Measurements from ENCODE around the gene NRIP3. TPM values are rescaled to one million over a fixed set of nuclear protein-coding genes. Genes with fewer than 3 reads are reported as not detected.

Gene NRIP3
- total and polyA plus RNA-seq, 9 of the 15 experiments (the other 6 are each of a cell fraction or from before 2014, with no cell fraction given), result 4.4 to 18.7 (median 11.6) TPM

GRCh38 chr11:9003573-9004182, at the start of gene NRIP3 (continued):
- TF ChIP-seq FOXM1 (IDR thresholded peaks at IDR 0.05; ENCODE audit: low read depth) (no peak), FOXM1 (CRISPR knock-in tag; IDR thresholded peaks at IDR 0.05; ENCODE audit: low read depth) (0 out of 2 replicates have a peak, but pooled peaks have one; percentile 51), POLR2A (conservative IDR thresholded peaks at IDR 0.05) (peak; percentile 80), MAX (CRISPR knock-in tag; IDR thresholded peaks at IDR 0.05) (peak; percentile 65; the same call in 1 of the 2 replicates), EHMT2 (IDR thresholded peaks at IDR 0.05) (no peak), FOXA3 (CRISPR knock-in tag; conservative IDR thresholded peaks at IDR 0.05 in 1 of 2, IDR thresholded peaks at IDR 0.05 in 1 of 2) (peak in 1 of 2 experiments; percentile 71; a peak in 1 of 4 replicates), ZNF707 (CRISPR knock-in tag; conservative IDR thresholded peaks at IDR 0.05) (no peak), MNT (conservative IDR thresholded peaks at IDR 0.05) (no peak), RBM25 (IDR thresholded peaks at IDR 0.05; ENCODE audit: low read depth, low read length, severe bottlenecking) (peak; percentile 81), POLR3G (IDR thresholded peaks at IDR 0.05; ENCODE audit: extremely low read depth, insufficient read length, insufficient replicate concordance) (no peak), CEBPG (CRISPR knock-in tag; IDR thresholded peaks at IDR 0.05) (no peak), CEBPG (tag; conservative IDR thresholded peaks at IDR 0.05 in 1 of 2, IDR thresholded peaks at IDR 0.05 in 1 of 2) (no peak), TARDBP (IDR thresholded peaks at IDR 0.05) (0 out of 2 replicates have a peak, but pooled peaks have one; percentile 30), SAP30 (IDR thresholded peaks at IDR 0.05; ENCODE audit: borderline replicate concordance, insufficient read depth, low read depth, low read length, poor library complexity, severe bottlenecking) (no peak), SMC3 (conservative IDR thresholded peaks at IDR 0.05; ENCODE audit: insufficient read depth, low read depth, low read length) (no peak), FOXJ3 (CRISPR knock-in tag; IDR thresholded peaks at IDR 0.05) (no peak), RHOXF2B (CRISPR knock-in tag; conservative IDR thresholded peaks at IDR 0.05) (no peak), LCOR (CRISPR knock-in tag; IDR thresholded peaks at IDR 0.05) (0 out of 2 replicates have a peak, but pooled peaks have one; percentile 70), ZFX (CRISPR knock-in tag; IDR thresholded peaks at IDR 0.05) (peak; percentile 88)
- TF ChIP-seq, protein P1, sequence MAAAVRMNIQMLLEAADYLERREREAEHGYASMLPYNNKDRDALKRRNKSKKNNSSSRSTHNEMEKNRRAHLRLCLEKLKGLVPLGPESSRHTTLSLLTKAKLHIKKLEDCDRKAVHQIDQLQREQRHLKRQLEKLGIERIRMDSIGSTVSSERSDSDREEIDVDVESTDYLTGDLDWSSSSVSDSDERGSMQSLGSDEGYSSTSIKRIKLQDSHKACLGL (CRISPR knock-in tag; IDR thresholded peaks at IDR 0.05; ENCODE audit: borderline replicate concordance, poor library complexity, severe bottlenecking), result no peak
- TF ChIP-seq, protein P2, sequence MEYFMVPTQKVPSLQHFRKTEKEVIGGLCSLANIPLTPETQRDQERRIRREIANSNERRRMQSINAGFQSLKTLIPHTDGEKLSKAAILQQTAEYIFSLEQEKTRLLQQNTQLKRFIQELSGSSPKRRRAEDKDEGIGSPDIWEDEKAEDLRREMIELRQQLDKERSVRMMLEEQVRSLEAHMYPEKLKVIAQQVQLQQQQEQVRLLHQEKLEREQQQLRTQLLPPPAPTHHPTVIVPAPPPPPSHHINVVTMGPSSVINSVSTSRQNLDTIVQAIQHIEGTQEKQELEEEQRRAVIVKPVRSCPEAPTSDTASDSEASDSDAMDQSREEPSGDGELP (CRISPR knock-in tag; IDR thresholded peaks at IDR 0.05; ENCODE audit: borderline replicate concordance), result peak; percentile 58; the same call in 1 of the 2 replicates
- TF ChIP-seq, protein P3, sequence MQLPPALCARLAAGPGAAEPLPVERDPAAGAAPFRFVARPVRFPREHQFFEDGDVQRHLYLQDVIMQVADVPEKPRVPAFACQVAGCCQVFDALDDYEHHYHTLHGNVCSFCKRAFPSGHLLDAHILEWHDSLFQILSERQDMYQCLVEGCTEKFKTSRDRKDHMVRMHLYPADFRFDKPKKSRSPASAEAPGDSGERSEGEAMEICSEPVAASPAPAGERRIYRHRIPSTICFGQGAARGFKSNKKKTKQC (CRISPR knock-in tag; IDR thresholded peaks at IDR 0.05), result peak; percentile 75; the same call in 1 of the 2 replicates
- TF ChIP-seq, protein P4, sequence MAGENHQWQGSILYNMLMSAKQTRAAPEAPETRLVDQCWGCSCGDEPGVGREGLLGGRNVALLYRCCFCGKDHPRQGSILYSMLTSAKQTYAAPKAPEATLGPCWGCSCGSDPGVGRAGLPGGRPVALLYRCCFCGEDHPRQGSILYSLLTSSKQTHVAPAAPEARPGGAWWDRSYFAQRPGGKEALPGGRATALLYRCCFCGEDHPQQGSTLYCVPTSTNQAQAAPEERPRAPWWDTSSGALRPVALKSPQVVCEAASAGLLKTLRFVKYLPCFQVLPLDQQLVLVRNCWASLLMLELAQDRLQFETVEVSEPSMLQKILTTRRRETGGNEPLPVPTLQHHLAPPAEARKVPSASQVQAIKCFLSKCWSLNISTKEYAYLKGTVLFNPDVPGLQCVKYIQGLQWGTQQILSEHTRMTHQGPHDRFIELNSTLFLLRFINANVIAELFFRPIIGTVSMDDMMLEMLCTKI (IDR thresholded peaks at IDR 0.05; ENCODE audit: partially characterized antibody), result no peak

Measured in K562 (cell line).